A673 (cell line): ENCODE measurements around the gene DNAJC1. TPM values are rescaled to one million over a fixed set of nuclear protein-coding genes. Genes with fewer than 3 reads are reported as not detected.
A peak's percentile ranks its signal among the peaks of the same experiment; 100 is the strongest.

Experiments
- BruUV-seq: library from RNA; stranded (reverse); fragments of 400-500 nt; replicated peaks from 2 replicates; lab custom pipeline; 2021; lab: Mats Ljungman, UMichigan
- CTCF ChIA-PET: fragments of 300-600 bp; sonication (Branson Sonifier 250); formaldehyde crosslinking; loops from one replicate; lab custom pipeline; 2022; ENCODE audit warnings: antibody characterized with exemption; lab: Charles Lee
- POLR2A ChIA-PET: fragments of 300-600 bp; sonication (Branson Sonifier 250); formaldehyde crosslinking; loops from one replicate; lab custom pipeline; 2022; ENCODE audit warnings: antibody characterized with exemption; ENCODE audit not compliant: low non-redundant PET; lab: Charles Lee
- DNase-seq: peaks from one replicate; pipeline ENCODE4 v3.0.0-alpha.2; 2015; ENCODE audit warnings: low spot score
- H3K27ac ChIP-seq: fragments of 200-600 bp; sonication (generic); 2 replicates; pipeline ENCODE4 v1.5.1; 2016; ENCODE audit warnings: mixed run types, low read depth, mild to moderate bottlenecking, mixed read lengths, antibody characterized with exemption, low read length; ENCODE audit not compliant: poor library complexity, severe bottlenecking
- H3K27me3 ChIP-seq: fragments of 200-600 bp; sonication (generic); replicated peaks from 2 replicates; pipeline ENCODE4 v1.6.1; 2017; ENCODE audit warnings: mixed run types, low read depth, mild to moderate bottlenecking, mixed read lengths, antibody characterized with exemption, low read length; ENCODE audit not compliant: insufficient read depth, poor library complexity
- H3K36me3 ChIP-seq: fragments of 200-600 bp; sonication (generic); 2 replicates; pipeline ENCODE4 v1.6.1; 2016; ENCODE audit warnings: mixed run types, mild to moderate bottlenecking, mixed read lengths, antibody characterized with exemption, low read length; ENCODE audit not compliant: insufficient read depth, poor library complexity, severe bottlenecking
- H3K4me1 ChIP-seq: fragments of 200-600 bp; sonication (generic); 2 replicates; pipeline ENCODE4 v1.6.1; 2017; ENCODE audit warnings: mixed run types, mild to moderate bottlenecking, mixed read lengths, antibody characterized with exemption, low read length; ENCODE audit not compliant: insufficient read depth, poor library complexity, severe bottlenecking
- H3K4me3 ChIP-seq: fragments of 200-600 bp; sonication (generic); 2 replicates; pipeline ENCODE4 v1.5.1; 2016; ENCODE audit warnings: low read depth, mixed run types, mild to moderate bottlenecking, mixed read lengths, low read length; ENCODE audit not compliant: poor library complexity, severe bottlenecking
- H3K9me3 ChIP-seq: fragments of 200-600 bp; sonication (generic); 2 replicates; pipeline ENCODE4 v1.6.1; 2016; ENCODE audit warnings: mixed run types, low read depth, mild to moderate bottlenecking, mixed read lengths, antibody characterized with exemption, low read length; ENCODE audit not compliant: poor library complexity, severe bottlenecking
- CTCF ChIP-seq: fragments of 300-800, 200-600 bp; sonication (generic); conservative IDR thresholded peaks from 2 replicates; pipeline ENCODE4 v1.5.1; 2017; ENCODE audit warnings: low read depth, mild to moderate bottlenecking, antibody characterized with exemption, low read length, moderate library complexity, mixed read lengths
- EZH2 ChIP-seq: fragments of 200-600 bp; sonication (generic); IDR thresholded peaks from 2 replicates; pipeline ENCODE4 v1.6.1; 2017; ENCODE audit warnings: borderline replicate concordance, low read depth, mild to moderate bottlenecking, mixed read lengths, antibody characterized with exemption, low read length; ENCODE audit not compliant: poor library complexity, severe bottlenecking
- intact Hi-C: fragments of 100-400 bp; cut with micrococcal nuclease; formaldehyde crosslinking; loops from one replicate; pipeline ENCODE4 v1.10.0; 2022; ENCODE audit not compliant: unreplicated experiment
- total RNA-seq: library from RNA; stranded (reverse); gene quantifications from 2 replicates; pipeline ENCODE4 v1.2.3, GENCODE V29; 2021

DNAJC1 gene
- total RNA-seq, 1 experiment from 2014 or later, result 21.2 TPM

GRCh38 chr10:21934307-21934706, 69.2 kb downstream of the DNAJC1 start:
- H3K4me3 ChIP-seq, result no peak overlapping the region
- BruUV-seq, result no TSS peak
- no peak overlapping the region for H3K27ac ChIP-seq
- CTCF ChIA-PET, result no interaction called here
- H3K36me3 ChIP-seq, result no peaks in the 10 kb centered on the region
- intact Hi-C loops, result no loop called here
- H3K4me1 ChIP-seq, result peaks cover 3% of the 10 kb centered on the region
- TF ChIP-seq EZH2, result no peak
- no peak for TF ChIP-seq CTCF
- POLR2A ChIA-PET, result no interaction called here
- DNase-seq, result no peak
- H3K9me3 ChIP-seq, result peaks cover 12% of the 10 kb centered on the region
- H3K27me3 ChIP-seq, result no peaks in the 10 kb centered on the region

GRCh38 chr10:21929070-21929469, 74.5 kb downstream of the DNAJC1 start:
- H3K4me3 ChIP-seq, result no peak overlapping the region
- ChIA-PET POLR2A (no interaction called here), CTCF (no interaction called here)
- no peak for TF ChIP-seq EZH2
- no peak for TF ChIP-seq CTCF
- no peaks in the 10 kb centered on the region for H3K36me3 ChIP-seq
- peak; percentile 44 for DNase-seq
- intact Hi-C loops, result no loop called here
- H3K4me1 ChIP-seq, result peaks cover 32% of the 10 kb centered on the region
- H3K9me3 ChIP-seq, result no peaks in the 10 kb centered on the region
- no peak overlapping the region for H3K27ac ChIP-seq
- BruUV-seq, result no TSS peak
- H3K27me3 ChIP-seq, result no peaks in the 10 kb centered on the region

DNA sequence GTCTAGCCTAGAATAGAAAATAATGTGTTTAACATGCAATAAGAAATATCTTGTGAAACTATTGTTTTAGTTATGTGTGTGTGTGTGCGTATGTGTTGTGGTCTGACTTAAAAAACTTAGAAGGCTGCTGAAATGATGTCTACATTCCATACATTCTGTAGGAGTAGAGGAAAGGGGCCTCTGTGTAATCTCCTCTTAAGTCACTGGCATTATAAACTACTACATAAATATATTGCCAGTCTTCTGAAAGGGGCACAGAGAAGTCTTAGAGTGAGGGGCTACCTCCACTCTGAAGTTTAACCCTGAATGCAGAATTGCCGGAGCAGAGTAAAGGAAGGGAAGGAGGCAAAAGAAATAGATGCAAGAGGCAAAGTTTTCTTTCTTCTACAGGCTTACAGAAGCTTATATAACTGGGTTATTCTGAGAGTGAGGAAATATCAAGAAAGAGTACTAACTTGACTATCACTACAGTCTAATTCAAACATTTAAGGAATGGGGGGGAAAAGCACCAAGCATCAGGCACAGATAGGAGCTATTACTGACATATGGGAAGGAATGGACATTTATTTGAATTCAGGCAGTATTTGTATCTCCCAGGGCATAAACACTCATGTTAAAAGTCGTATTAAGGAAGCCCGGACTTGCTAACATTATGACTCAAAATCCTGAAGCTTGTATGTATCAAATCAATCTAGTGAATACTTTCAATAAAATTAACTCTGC, 75.7 kb downstream of the DNAJC1 start:
- intact Hi-C loops, result no loop called here
- CTCF ChIA-PET, result no interaction called here
- peak; percentile 30 for DNase-seq

More for the DNA sequence above, 75.7 kb downstream of the DNAJC1 start:
- H3K27me3 ChIP-seq, result no peaks in the 10 kb centered on the region
- peak overlapping the region; percentile 44 for H3K27ac ChIP-seq
- POLR2A ChIA-PET, result no interaction called here
- no TSS peak for BruUV-seq
- H3K4me1 ChIP-seq, result peaks cover 32% of the 10 kb centered on the region
- TF ChIP-seq EZH2 (no peak), CTCF (no peak)
- no peaks in the 10 kb centered on the region for H3K36me3 ChIP-seq
- H3K4me3 ChIP-seq, result no peak overlapping the region
- H3K9me3 ChIP-seq, result no peaks in the 10 kb centered on the region
